ENCODE measurements around the gene ABHD1. TPM values are rescaled to one million over a fixed set of nuclear protein-coding genes. Genes with fewer than 3 reads are reported as not detected.

Gene ABHD1
- polyA plus RNA-seq, 1 donor (not counting 4 experiments of a cell fraction or from before 2014, with no cell fraction given): not detected

- H3K36me3 ChIP-seq (ENCODE audit: control insufficient read depth in 2 of 2, extremely low read depth in 1 of 2, insufficient read depth in 2 of 2, low read length in 2 of 2): no peaks in the 10 kb centered on the region
- no peak for FAIRE-seq
- TF ChIP-seq EZH2 (IDR thresholded peaks at IDR 0.05; ENCODE audit: low read length) (no peak), CTCF (optimal IDR thresholded peaks at IDR 0.05 in 1 of 3, IDR thresholded peaks at IDR 0.05 in 1 of 3, conservative IDR thresholded peaks at IDR 0.05 in 1 of 3; ENCODE audit: extremely low read depth in 1 of 3, insufficient read depth in 2 of 3, low read length in 3 of 3) (no peak)
- peaks cover 7% of the 10 kb centered on the region for H3K27me3 ChIP-seq (ENCODE audit: control insufficient read depth, extremely low read depth, insufficient read depth, low read length)
- no peak overlapping the region for H3K9ac ChIP-seq (ENCODE audit: control insufficient read depth, extremely low read depth, insufficient read depth, low read length)
- peaks cover 2% of the 10 kb centered on the region for H3K4me1 ChIP-seq (ENCODE audit: control insufficient read depth, extremely low read depth, insufficient read depth, low read length)
- DNase-seq (ENCODE audit: low read depth, low spot score): no peak
- H3K9me3 ChIP-seq (ENCODE audit: control insufficient read depth, low read depth, low read length): no peaks in the 10 kb centered on the region
- H3K9me1 ChIP-seq (ENCODE audit: control insufficient read depth, extremely low read depth, insufficient read depth, low read length): no peaks in the 10 kb centered on the region
- H2AFZ ChIP-seq (ENCODE audit: control insufficient read depth, low read length): no peak overlapping the region
- no peak overlapping the region for H3K27ac ChIP-seq (ENCODE audit: control insufficient read depth, insufficient read depth, low read length)
- no peak overlapping the region for H3K4me3 ChIP-seq (ENCODE audit: control insufficient read depth in 2 of 3, extremely low read depth in 1 of 3, insufficient read depth in 2 of 3, low read depth in 1 of 3, low read length in 3 of 3)
- H3K79me2 ChIP-seq (ENCODE audit: control insufficient read depth, insufficient read depth, low read length): no peaks in the 10 kb centered on the region
- H3K4me2 ChIP-seq (ENCODE audit: control insufficient read depth, extremely low read depth, insufficient read depth, low read depth, low read length): no peak overlapping the region
- H4K20me1 ChIP-seq (ENCODE audit: control insufficient read depth, extremely low read depth, insufficient read depth, low read length): no peaks in the 10 kb centered on the region
- dilution Hi-C loops (cut with MboI; ENCODE audit: extremely low pct_ligation_motif_present, low sequenced_read_pairs): no loop called here
These were observed 24.3 kb downstream of the ABHD1 start for GRCh38 chr2:27147935-27148334.

- TF ChIP-seq CTCF (optimal IDR thresholded peaks at IDR 0.05 in 1 of 3, IDR thresholded peaks at IDR 0.05 in 1 of 3, conservative IDR thresholded peaks at IDR 0.05 in 1 of 3; ENCODE audit: extremely low read depth in 1 of 3, insufficient read depth in 2 of 3, low read length in 3 of 3): no peak
- TF ChIP-seq EZH2 (IDR thresholded peaks at IDR 0.05; ENCODE audit: low read length): no peak
- no peaks in the 10 kb centered on the region for H3K79me2 ChIP-seq (ENCODE audit: control insufficient read depth, insufficient read depth, low read length)
- H3K9me1 ChIP-seq (ENCODE audit: control insufficient read depth, extremely low read depth, insufficient read depth, low read length): no peaks in the 10 kb centered on the region
- no peak for FAIRE-seq
- peaks cover 5% of the 10 kb centered on the region for H3K4me1 ChIP-seq (ENCODE audit: control insufficient read depth, extremely low read depth, insufficient read depth, low read length)
- dilution Hi-C loops (cut with MboI; ENCODE audit: extremely low pct_ligation_motif_present, low sequenced_read_pairs): no loop called here
- H3K27ac ChIP-seq (ENCODE audit: control insufficient read depth, insufficient read depth, low read length): no peak within 1 kb of the TSS
- H3K36me3 ChIP-seq (ENCODE audit: control insufficient read depth in 2 of 2, extremely low read depth in 1 of 2, insufficient read depth in 2 of 2, low read length in 2 of 2): no peaks in the 10 kb centered on the region
- H4K20me1 ChIP-seq (ENCODE audit: control insufficient read depth, extremely low read depth, insufficient read depth, low read length): no peaks in the 10 kb centered on the region
- H3K4me3 ChIP-seq (ENCODE audit: control insufficient read depth in 2 of 3, extremely low read depth in 1 of 3, insufficient read depth in 2 of 3, low read depth in 1 of 3, low read length in 3 of 3): no peak within 1 kb of the TSS
- H2AFZ ChIP-seq (ENCODE audit: control insufficient read depth, low read length): no peak within 1 kb of the TSS
- no peak within 1 kb of the TSS for H3K9ac ChIP-seq (ENCODE audit: control insufficient read depth, extremely low read depth, insufficient read depth, low read length)
- H3K4me2 ChIP-seq (ENCODE audit: control insufficient read depth, extremely low read depth, insufficient read depth, low read depth, low read length): no peak within 1 kb of the TSS
- H3K9me3 ChIP-seq (ENCODE audit: control insufficient read depth, low read depth, low read length): no peaks in the 10 kb centered on the region
- DNase-seq (ENCODE audit: low read depth, low spot score): no peak
- peaks cover 7% of the 10 kb centered on the region for H3K27me3 ChIP-seq (ENCODE audit: control insufficient read depth, extremely low read depth, insufficient read depth, low read length)
These were observed 25.3 kb downstream of the ABHD1 start, which contains the start of gene TCF23 for GRCh38 chr2:27148801-27149439. Gene TCF23 (plus strand): TSS chr2:27149004. CDS start chr2:27149134, 130 bp downstream.
